CD4-positive, alpha-beta T cell (primary cell): ENCODE measurements around the gene RIN3. TPM values are rescaled to one million over a fixed set of nuclear protein-coding genes. Genes with fewer than 3 reads are reported as not detected.

Experiments
- ATAC-seq: fragments of 200-7000 bp; cut with Tn5 transposase; one replicate; pipeline ENCODE4 v1.10.0; 2022; ENCODE audit warnings: mild to moderate bottlenecking; ENCODE audit not compliant: poor library complexity
- CTCF ChIA-PET: fragments of 350-600 bp; sonication (Branson Sonifier 250); formaldehyde crosslinking; loops from one replicate; lab custom pipeline; 2021; ENCODE audit warnings: antibody characterized with exemption, inconsistent platforms; lab: Charles Lee
- POLR2A ChIA-PET: fragments of 350-600 bp; sonication (Branson Sonifier 250); formaldehyde crosslinking; loops from one replicate; lab custom pipeline; 2021; ENCODE audit warnings: antibody characterized with exemption, inconsistent platforms; lab: Charles Lee
- DNase-seq, 14 experiments: peaks; one replicate each; pipeline ENCODE4 v3.0.0-alpha.2; 2013 to 2020; ENCODE audit warnings: mixed read lengths in 2 of 14
- H3K27ac ChIP-seq, 2 donors: one replicate each; pipeline versions ENCODE4 v1.5.1 to v1.7.0; 2013; ENCODE audit warnings: low read length in 2 of 2, low read depth in 1 of 2, mild to moderate bottlenecking in 1 of 2
- H3K27me3 ChIP-seq, 2 experiments: 1 replicate in 1 of 2; 2 replicates in 1 of 2; pipeline versions ENCODE4 v1.6.1 to v1.7.0; 2013; ENCODE audit warnings: low read length in 2 of 2, control low read depth in 1 of 2, mild to moderate bottlenecking in 1 of 2, moderate library complexity in 1 of 2; ENCODE audit not compliant: insufficient read depth in 2 of 2, control insufficient read depth in 1 of 2
- H3K36me3 ChIP-seq: one replicate; pipeline ENCODE4 v1.6.1; 2013; ENCODE audit warnings: low read length, control low read depth; ENCODE audit not compliant: insufficient read depth
- H3K4me1 ChIP-seq: one replicate; pipeline ENCODE4 v1.6.1; 2013; ENCODE audit warnings: low read length, control low read depth; ENCODE audit not compliant: insufficient read depth
- H3K4me3 ChIP-seq: one replicate; pipeline ENCODE4 v1.5.1; 2013; ENCODE audit warnings: mild to moderate bottlenecking, low read length, moderate library complexity
- H3K9me3 ChIP-seq, 2 experiments: 1 replicate in 1 of 2; 2 replicates in 1 of 2; pipeline versions ENCODE4 v1.6.1 to v1.7.0; 2013; ENCODE audit warnings: low read length in 2 of 2, mild to moderate bottlenecking in 2 of 2, control low read depth in 1 of 2, moderate library complexity in 1 of 2; ENCODE audit not compliant: control insufficient read depth in 1 of 2, insufficient read depth in 1 of 2
- H3K27ac Mint-ChIP-seq: one replicate; pipeline ENCODE4 v1.8.0; 2020; ENCODE audit warnings: mixed read lengths
- H3K27me3 Mint-ChIP-seq: one replicate; pipeline ENCODE4 v1.8.0; 2021; ENCODE audit warnings: mixed read lengths
- H3K36me3 Mint-ChIP-seq: one replicate; pipeline ENCODE4 v1.8.0; 2021; ENCODE audit warnings: low read depth, mixed read lengths
- H3K4me1 Mint-ChIP-seq: one replicate; pipeline ENCODE4 v1.8.0; 2021; ENCODE audit warnings: low read depth, mixed read lengths
- H3K4me3 Mint-ChIP-seq: one replicate; pipeline ENCODE4 v1.8.0; 2020; ENCODE audit warnings: mild to moderate bottlenecking, mixed read lengths
- H3K9me3 Mint-ChIP-seq: one replicate; pipeline ENCODE4 v1.8.0; 2020; ENCODE audit warnings: mixed read lengths
- intact Hi-C, 2 experiments: fragments of 100-400 bp; cut with DNase I in 1 of 2; cut with micrococcal nuclease in 1 of 2; formaldehyde crosslinking; loops; one replicate each; pipeline versions ENCODE4 v1.15.1 to v1.9.0; 2023 to 2025; cut with DNase I, micrococcal nuclease
- total RNA-seq, 174 experiments: library from RNA in 2 of 174; stranded (reverse) in 2 of 174; gene quantifications; one replicate each; pipeline ENCODE4 v1.2.3 and lab custom pipeline; 2021 to 2026
- TF ChIP-seq, protein P1 (sequence below): fragments of 200-600 bp; IDR thresholded peaks from one replicate; pipeline ENCODE4 v1.8.0; 2022; ENCODE audit warnings: antibody characterized with exemption, mild to moderate bottlenecking

RIN3 gene
- total RNA-seq, 2 experiments from 2014 or later = 67.9 to 72.2 TPM

GRCh38 chr14:92565718-92566115 lies 52.1 kb downstream of the RIN3 start:
- ChIA-PET POLR2A (interaction anchor here (1.3 to 2.0 kb wide), 3 partner anchors 12 to 18 kb away, joined by 3 to 7 read pairs (median 3); no protein-coding TSS in a partner anchor), CTCF (interaction anchor here (1.7 kb wide), 1 partner anchor 12 kb away, joined by 4 read pairs; no protein-coding TSS in a partner anchor)
- no peaks in the 10 kb centered on the region for H3K27me3 ChIP-seq
- Mint-ChIP-seq H3K4me1 (peaks cover 18% of the 10 kb centered on the region), H3K27me3 (no peaks in the 10 kb centered on the region), H3K9me3 (no peaks in the 10 kb centered on the region), H3K4me3 (no peak overlapping the region), H3K36me3 (peaks cover 12% of the 10 kb centered on the region), H3K27ac (no peak overlapping the region)
- no peak overlapping the region for H3K27ac ChIP-seq
- no peak overlapping the region for H3K4me3 ChIP-seq
- TF ChIP-seq, protein P1, sequence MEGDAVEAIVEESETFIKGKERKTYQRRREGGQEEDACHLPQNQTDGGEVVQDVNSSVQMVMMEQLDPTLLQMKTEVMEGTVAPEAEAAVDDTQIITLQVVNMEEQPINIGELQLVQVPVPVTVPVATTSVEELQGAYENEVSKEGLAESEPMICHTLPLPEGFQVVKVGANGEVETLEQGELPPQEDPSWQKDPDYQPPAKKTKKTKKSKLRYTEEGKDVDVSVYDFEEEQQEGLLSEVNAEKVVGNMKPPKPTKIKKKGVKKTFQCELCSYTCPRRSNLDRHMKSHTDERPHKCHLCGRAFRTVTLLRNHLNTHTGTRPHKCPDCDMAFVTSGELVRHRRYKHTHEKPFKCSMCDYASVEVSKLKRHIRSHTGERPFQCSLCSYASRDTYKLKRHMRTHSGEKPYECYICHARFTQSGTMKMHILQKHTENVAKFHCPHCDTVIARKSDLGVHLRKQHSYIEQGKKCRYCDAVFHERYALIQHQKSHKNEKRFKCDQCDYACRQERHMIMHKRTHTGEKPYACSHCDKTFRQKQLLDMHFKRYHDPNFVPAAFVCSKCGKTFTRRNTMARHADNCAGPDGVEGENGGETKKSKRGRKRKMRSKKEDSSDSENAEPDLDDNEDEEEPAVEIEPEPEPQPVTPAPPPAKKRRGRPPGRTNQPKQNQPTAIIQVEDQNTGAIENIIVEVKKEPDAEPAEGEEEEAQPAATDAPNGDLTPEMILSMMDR = no peak
- peaks cover 22% of the 10 kb centered on the region for H3K4me1 ChIP-seq
- intact Hi-C loops = no loop called here
- no peak for DNase-seq
- no peak for ATAC-seq
- H3K9me3 ChIP-seq = peaks cover 0 to 3% of the 10 kb centered on the region in 2 experiments
- H3K36me3 ChIP-seq = peaks cover 11% of the 10 kb centered on the region

DNA sequence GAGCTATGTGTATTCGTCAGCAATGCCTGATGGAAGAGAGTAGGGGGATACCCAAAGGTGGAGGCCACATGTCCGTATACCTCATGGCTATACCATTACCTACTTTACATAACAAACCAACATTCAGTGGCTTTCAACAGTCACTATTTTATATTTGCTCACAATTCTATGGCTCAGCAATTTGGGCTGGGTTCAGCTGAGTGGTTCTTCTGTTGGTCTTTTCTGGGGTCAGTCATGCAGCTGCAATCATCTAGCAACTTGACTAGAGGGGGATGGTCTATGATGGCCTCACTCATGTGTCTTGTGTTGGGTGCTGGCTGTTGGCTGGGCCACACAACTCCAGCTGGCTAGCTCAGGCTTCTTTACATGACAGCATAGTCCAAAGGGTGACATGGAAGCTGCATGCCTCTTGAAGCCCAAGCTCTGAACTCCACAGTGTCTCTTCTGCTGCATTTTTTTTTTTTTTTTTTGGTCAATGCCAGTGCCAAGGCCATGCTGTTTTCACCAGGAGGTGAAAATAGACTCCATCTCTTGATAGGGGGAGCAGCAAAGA lies 53.7 kb downstream of the RIN3 start:
- Mint-ChIP-seq H3K27me3 (no peaks in the 10 kb centered on the region), H3K36me3 (peaks cover 12% of the 10 kb centered on the region), H3K4me3 (peak overlapping the region; percentile 46), H3K4me1 (peaks cover 23% of the 10 kb centered on the region), H3K27ac (peak overlapping the region; percentile 80), H3K9me3 (no peaks in the 10 kb centered on the region)
- DNase-seq (no peak), ATAC-seq (no peak)
- Histone ChIP-seq H3K4me3 (no peak overlapping the region), H3K27me3 (no peaks in the 10 kb centered on the region), H3K9me3 (peaks cover 0 to 3% of the 10 kb centered on the region in 2 experiments), H3K4me1 (peaks cover 22% of the 10 kb centered on the region), H3K36me3 (peaks cover 11% of the 10 kb centered on the region), H3K27ac (no peak overlapping the region)
- ChIA-PET CTCF (no interaction called here), POLR2A (interaction anchor here (1.8 kb wide), 1 partner anchor 19 kb away, joined by 4 read pairs; no protein-coding TSS in a partner anchor)
- TF ChIP-seq, protein P1 = no peak
- intact Hi-C loops = no loop called here

DNA sequence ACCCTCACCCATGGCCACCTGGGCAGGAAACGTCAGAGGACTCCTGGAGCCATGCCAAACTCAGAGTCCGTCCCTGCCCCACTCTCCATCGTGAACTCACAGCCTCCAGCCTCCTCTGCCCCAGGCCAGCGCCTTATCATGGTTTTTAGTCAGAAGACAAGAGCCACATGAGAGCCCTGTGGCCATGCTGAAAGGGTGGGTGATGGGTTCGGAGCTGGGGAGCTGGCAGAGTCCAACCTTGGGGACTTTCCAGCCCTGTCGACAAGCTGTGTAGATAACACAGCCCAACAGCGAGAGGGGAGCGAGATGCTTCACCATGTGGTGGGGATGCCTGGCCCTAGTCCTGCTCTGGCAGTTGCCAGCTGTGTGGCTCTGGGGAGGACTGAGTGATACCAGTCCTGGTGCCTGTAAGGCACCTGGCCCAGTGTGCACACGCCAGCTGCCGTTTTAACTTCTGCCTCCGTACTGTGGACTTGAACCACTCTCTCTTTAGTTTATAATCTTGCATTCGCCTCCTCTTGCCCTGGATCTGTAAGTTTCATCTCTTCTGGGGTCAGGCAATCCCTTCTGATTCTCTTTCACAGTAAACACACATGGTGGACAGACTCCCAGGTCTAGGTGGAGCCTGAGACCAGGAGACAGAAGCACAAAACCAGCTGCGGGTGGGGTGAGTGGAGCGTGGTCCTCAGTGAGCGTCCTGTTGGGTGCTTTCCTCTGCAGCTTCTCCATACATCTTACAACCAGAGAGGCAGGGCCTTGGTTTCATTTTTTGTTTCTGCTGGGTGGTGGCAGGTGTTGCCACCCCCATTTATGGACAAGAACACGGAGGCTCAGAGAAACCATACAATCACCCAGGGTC lies 55.3 kb downstream of the RIN3 start:
- Mint-ChIP-seq H3K27ac (peak overlapping the region; percentile 80), H3K4me1 (peaks cover 33% of the 10 kb centered on the region), H3K27me3 (no peaks in the 10 kb centered on the region), H3K9me3 (no peaks in the 10 kb centered on the region), H3K36me3 (peaks cover 12% of the 10 kb centered on the region), H3K4me3 (peak overlapping the region; percentile 63)
- Histone ChIP-seq H3K4me3 (no peak overlapping the region), H3K36me3 (peaks cover 11% of the 10 kb centered on the region), H3K9me3 (peaks cover 0 to 3% of the 10 kb centered on the region in 2 experiments), H3K4me1 (peaks cover 18% of the 10 kb centered on the region), H3K27me3 (no peaks in the 10 kb centered on the region), H3K27ac (peak overlapping the region; percentile 39 to 48)
- TF ChIP-seq, protein P1 = no peak
- intact Hi-C loops = no loop called here
- CTCF ChIA-PET = no interaction called here
- DNase-seq = peak in 3 of 14 experiments; percentile 61 to 76 (median 61)
- ATAC-seq = peak; percentile 68
- POLR2A ChIA-PET = interaction anchor here (1.3 to 2.1 kb wide), 3 partner anchors 13 to 34 kb away, joined by 3 to 10 read pairs (median 4); no protein-coding TSS in a partner anchor
